Neuronal stem cell (in vitro differentiated cells): ENCODE results near the gene EPHA6.
"Not testable (repeated sequence)": the region's sequence is repeated elsewhere in the genome, so short reads cannot be mapped to it uniquely, and the experiment has no call there.

Experiments
- DNase-seq: peaks from one replicate; pipeline ENCODE4 v3.0.0-alpha.2; 2013; ENCODE audit warnings: low spot score
- H2AFZ ChIP-seq: one replicate; pipeline ENCODE4 v1.6.1; 2013; ENCODE audit warnings: mild to moderate bottlenecking, low read length, inconsistent platforms
- H2AK5ac ChIP-seq: 2 replicates; pipeline ENCODE4 v1.6.1; 2013; ENCODE audit warnings: low read depth, mild to moderate bottlenecking, inconsistent platforms, low read length, moderate library complexity, mixed read lengths
- H2BK120ac ChIP-seq: 2 replicates; pipeline ENCODE4 v1.6.1; 2013; ENCODE audit warnings: low read depth, mild to moderate bottlenecking, inconsistent platforms, low read length, moderate library complexity, mixed read lengths
- H2BK12ac ChIP-seq: one replicate; pipeline ENCODE4 v1.6.1; 2013; ENCODE audit warnings: low read length, inconsistent platforms
- H2BK15ac ChIP-seq: 2 replicates; pipeline ENCODE4 v1.6.1; 2013; ENCODE audit warnings: mild to moderate bottlenecking, low read length, inconsistent platforms, mixed read lengths
- H2BK5ac ChIP-seq: one replicate; pipeline ENCODE4 v1.6.1; 2013; ENCODE audit warnings: inconsistent platforms, mild to moderate bottlenecking, low read length, moderate library complexity
- H3K14ac ChIP-seq: one replicate; pipeline ENCODE4 v1.6.1; 2013; ENCODE audit warnings: low read length, inconsistent platforms
- H3K18ac ChIP-seq: 2 replicates; pipeline ENCODE4 v1.6.1; 2013; ENCODE audit warnings: low read length, inconsistent platforms
- H3K23ac ChIP-seq: 2 replicates; pipeline ENCODE4 v1.6.1; 2013; ENCODE audit warnings: low read depth, mild to moderate bottlenecking, mixed read lengths, low read length, inconsistent platforms; ENCODE audit not compliant: poor library complexity
- H3K27ac ChIP-seq: replicated peaks from 3 replicates; pipeline ENCODE4 v1.5.1; 2013; ENCODE audit warnings: low read length, inconsistent platforms
- H3K27me3 ChIP-seq, 3 experiments: 2 replicates each; pipeline ENCODE4 v1.6.1; 2013; ENCODE audit warnings: low read length in 3 of 3, mild to moderate bottlenecking in 2 of 3, inconsistent platforms in 1 of 3, low read depth in 1 of 3, mixed read lengths in 1 of 3, moderate library complexity in 1 of 3; ENCODE audit not compliant: control insufficient read depth in 3 of 3, insufficient read depth in 3 of 3
- H3K36me3 ChIP-seq, 2 donors: replicated peaks in 1 of 2; 2 replicates each; pipeline ENCODE4 v1.6.1; 2013; ENCODE audit warnings: low read length in 2 of 2; ENCODE audit not compliant: control insufficient read depth in 2 of 2, insufficient read depth in 2 of 2
- H3K4ac ChIP-seq: 2 replicates; pipeline ENCODE4 v1.6.1; 2013; ENCODE audit warnings: inconsistent platforms, mild to moderate bottlenecking, low read length, moderate library complexity
- H3K4me1 ChIP-seq, 2 donors: 1 replicate in 1 of 2; 2 replicates in 1 of 2; pipeline ENCODE4 v1.6.1; 2013; ENCODE audit warnings: low read length in 2 of 2, low read depth in 1 of 2; ENCODE audit not compliant: control insufficient read depth in 2 of 2, insufficient read depth in 1 of 2
- H3K4me2 ChIP-seq: one replicate; pipeline ENCODE4 v1.6.1; 2013; ENCODE audit warnings: mild to moderate bottlenecking, low read length, inconsistent platforms; ENCODE audit not compliant: insufficient read depth, poor library complexity, severe bottlenecking
- H3K4me3 ChIP-seq, 2 donors: 2 replicates each; pipeline ENCODE4 v1.5.1; 2013; ENCODE audit warnings: low read length in 2 of 2, mild to moderate bottlenecking in 2 of 2, inconsistent platforms in 1 of 2, moderate library complexity in 1 of 2
- H3K79me1 ChIP-seq: one replicate; pipeline ENCODE4 v1.6.1; 2013; ENCODE audit warnings: low read depth, mild to moderate bottlenecking, inconsistent platforms, low read length, moderate library complexity
- H3K9ac ChIP-seq: one replicate; pipeline ENCODE4 v1.6.1; 2013; ENCODE audit warnings: mild to moderate bottlenecking, low read depth, low read length, inconsistent platforms; ENCODE audit not compliant: poor library complexity
- H3K9me3 ChIP-seq, 2 donors: replicated peaks in 1 of 2; 2 replicates each; pipeline versions ENCODE3 to v1.6.1; 2013; ENCODE audit warnings: low read length in 2 of 2, mild to moderate bottlenecking in 2 of 2, inconsistent platforms in 1 of 2, low read depth in 1 of 2, mixed read lengths in 1 of 2, moderate library complexity in 1 of 2; ENCODE audit not compliant: control insufficient read depth in 2 of 2, insufficient read depth in 1 of 2
- H4K8ac ChIP-seq: one replicate; pipeline ENCODE4 v1.6.1; 2013; ENCODE audit warnings: low read depth, mild to moderate bottlenecking, inconsistent platforms, low read length, moderate library complexity
- H4K91ac ChIP-seq: one replicate; pipeline ENCODE4 v1.6.1; 2013; ENCODE audit warnings: low read length, low read depth, mild to moderate bottlenecking, inconsistent platforms; ENCODE audit not compliant: poor library complexity
- WGBS, 2 donors: extraction: QIAGEN DNeasy Blood & Tissue Kit; methylation state at CpG; one replicate each; pipeline ENCODE4 v1.1.7; 2013; ENCODE audit warnings: missing lambda C conversion rate in 2 of 2, mixed read lengths in 1 of 2; ENCODE audit not compliant: insufficient read length in 2 of 2, insufficient replicate concordance in 1 of 2; ENCODE audit errors: extremely low coverage in 2 of 2; 5-methylcytosine and 5-hydroxymethylcytosine counted together

EPHA6 gene

GRCh38 chr3:96900566-96900965 lies 86.2 kb downstream of the EPHA6 start:
- H3K4me1 ChIP-seq: no peaks in the 10 kb centered on the region
- H2AFZ ChIP-seq: no peak overlapping the region
- no peak overlapping the region for H3K4ac ChIP-seq
- H3K23ac ChIP-seq: no peak overlapping the region
- no peak overlapping the region for H4K91ac ChIP-seq
- H3K36me3 ChIP-seq: no peaks in the 10 kb centered on the region
- H3K18ac ChIP-seq: no peak overlapping the region
- H3K4me2 ChIP-seq: no peak overlapping the region
- H2AK5ac ChIP-seq: no peak overlapping the region
- H3K79me1 ChIP-seq: no peaks in the 10 kb centered on the region
- H2BK5ac ChIP-seq: no peak overlapping the region
- H3K9ac ChIP-seq: no peak overlapping the region
- no peak overlapping the region for H3K4me3 ChIP-seq
- H2BK120ac ChIP-seq: no peak overlapping the region
- H3K27me3 ChIP-seq: no peaks in the 10 kb centered on the region
- no peak overlapping the region for H2BK12ac ChIP-seq
- no peak overlapping the region for H3K27ac ChIP-seq
- no CpG with 5 or more reads among the region's 4 CpGs for WGBS, 2 donors
- no peak overlapping the region for H4K8ac ChIP-seq
- no peak overlapping the region for H3K14ac ChIP-seq
- no peaks in the 10 kb centered on the region for H3K9me3 ChIP-seq
- no peak overlapping the region for H2BK15ac ChIP-seq
- no peak for DNase-seq

- Histone ChIP-seq H3K9me3 (no peaks in the 10 kb centered on the region), H3K18ac (no peak overlapping the region), H3K4ac (no peak overlapping the region), H3K36me3 (no peaks in the 10 kb centered on the region), H3K4me2 (no peak overlapping the region), H2BK12ac (no peak overlapping the region), H3K23ac (no peak overlapping the region), H2BK15ac (no peak overlapping the region), H2AK5ac (no peak overlapping the region), H4K91ac (no peak overlapping the region), H3K9ac (no peak overlapping the region), H2AFZ (no peak overlapping the region), H4K8ac (no peak overlapping the region), H3K27me3 (no peaks in the 10 kb centered on the region), H3K27ac (no peak overlapping the region), H3K79me1 (no peaks in the 10 kb centered on the region), H3K4me3 (no peak overlapping the region), H2BK120ac (no peak overlapping the region), H2BK5ac (no peak overlapping the region), H3K4me1 (no peaks in the 10 kb centered on the region), H3K14ac (no peak overlapping the region)
- DNase-seq: no peak
- no CpG with 5 or more reads among the region's 2 CpGs for WGBS, 2 donors
Measured at GRCh38 chr3:96915445-96915844, 101.1 kb downstream of the EPHA6 start.

GRCh38 chr3:96931119-96931862 lies 116.9 kb downstream of the EPHA6 start:
- no peak overlapping the region for H3K14ac ChIP-seq
- no peak overlapping the region for H3K4me2 ChIP-seq

GRCh38 chr3:96942131-96942530 lies 127.7 kb downstream of the EPHA6 start:
- H3K4me1 ChIP-seq, H3K27me3 ChIP-seq, DNase-seq, H2BK15ac ChIP-seq, H3K27ac ChIP-seq, H3K9ac ChIP-seq, H4K8ac ChIP-seq, H3K4ac ChIP-seq, H3K36me3 ChIP-seq, H2AK5ac ChIP-seq, H3K9me3 ChIP-seq, H3K14ac ChIP-seq, H3K23ac ChIP-seq, H3K4me3 ChIP-seq, H2BK12ac ChIP-seq, H2BK120ac ChIP-seq, H3K18ac ChIP-seq, H3K79me1 ChIP-seq, H4K91ac ChIP-seq, H3K4me2 ChIP-seq, H2BK5ac ChIP-seq: not testable (repeated sequence)
- WGBS, 2 donors: no CpG with 5 or more reads among the region's 7 CpGs
- H2AFZ ChIP-seq: peak overlapping the region; percentile 35

More at GRCh38 chr3:96931119-96931862, 116.9 kb downstream of the EPHA6 start:
- H3K9ac ChIP-seq: no peak overlapping the region
- H3K27ac ChIP-seq: no peak overlapping the region
- H2AFZ ChIP-seq: peak overlapping the region; percentile 49
- no peak overlapping the region for H4K91ac ChIP-seq
- no peak overlapping the region for H2AK5ac ChIP-seq
- no peak overlapping the region for H3K4ac ChIP-seq
- H3K36me3 ChIP-seq: no peaks in the 10 kb centered on the region
- H4K8ac ChIP-seq: no peak overlapping the region
- no peak for DNase-seq
- WGBS, 2 donors: no CpG with 5 or more reads among the region's 3 CpGs
- H3K23ac ChIP-seq: no peak overlapping the region
- H3K4me1 ChIP-seq: no peaks in the 10 kb centered on the region
- no peak overlapping the region for H2BK5ac ChIP-seq
- H3K9me3 ChIP-seq: peaks cover 4 to 7% of the 10 kb centered on the region in 2 donors
- no peak overlapping the region for H3K4me3 ChIP-seq
- H2BK12ac ChIP-seq: no peak overlapping the region
- H2BK120ac ChIP-seq: no peak overlapping the region
- H3K79me1 ChIP-seq: no peaks in the 10 kb centered on the region
- no peak overlapping the region for H3K18ac ChIP-seq
- no peak overlapping the region for H2BK15ac ChIP-seq
- no peaks in the 10 kb centered on the region for H3K27me3 ChIP-seq
